Gastrocnemius medialis (tissue), 4 donors: ENCODE measurements around the gene GPM6B. TPM values are rescaled to one million over a fixed set of nuclear protein-coding genes. Genes with fewer than 3 reads are reported as not detected.

Source experiments
- ATAC-seq, 2 donors: fragments of 150-250 bp; one replicate each; pipeline ENCODE4 v1.9.1; 2016
- DNase-seq, 2 donors: peaks; one replicate each; pipeline ENCODE4 v3.0.0-alpha.2; 2019
- H3K27ac ChIP-seq, 4 donors: fragments of 200-600 bp; sonication (generic); 1 replicate in 1 of 4; 2 replicates in 3 of 4; pipeline ENCODE4 v1.5.1; 2016 to 2018; ENCODE audit warnings: mild to moderate bottlenecking in 2 of 4, moderate library complexity in 1 of 4
- H3K27me3 ChIP-seq, 3 donors: fragments of 200-600 bp; sonication (generic) in 2 of 3; 1 replicate in 1 of 3; 2 replicates in 2 of 3; pipeline versions ENCODE4 v1.5.1 to v1.6.0; 2016 to 2019; ENCODE audit warnings: mild to moderate bottlenecking in 1 of 3, moderate library complexity in 1 of 3
- H3K36me3 ChIP-seq, 2 donors: fragments of 200-600 bp; sonication (generic) in 1 of 2; one replicate each; pipeline ENCODE4 v1.5.1; 2017 to 2018
- H3K4me1 ChIP-seq, 2 donors: fragments of 200-600 bp; sonication (generic) in 1 of 2; one replicate each; pipeline ENCODE4 v1.5.1; 2016 to 2017; ENCODE audit warnings: mild to moderate bottlenecking in 2 of 2
- H3K4me3 ChIP-seq, 4 donors: fragments of 200-600 bp; sonication (generic) in 3 of 4; 1 replicate in 1 of 4; 2 replicates in 3 of 4; pipeline ENCODE4 v1.5.1; 2016 to 2019; ENCODE audit warnings: mild to moderate bottlenecking in 2 of 4
- H3K9me3 ChIP-seq, 3 donors: fragments of 200-600 bp; sonication (generic) in 2 of 3; 1 replicate in 1 of 3; 2 replicates in 2 of 3; pipeline ENCODE4 v1.5.1; 2016 to 2019
- CTCF ChIP-seq, 5 experiments: fragments of 450-650 bp in 3 of 5; fragments of 200-600 bp in 2 of 5; sonication (generic) in 2 of 5; IDR thresholded peaks in 4 of 5; conservative IDR thresholded peaks in 1 of 5; 1 replicate in 4 of 5; 2 replicates in 1 of 5; pipeline ENCODE4 v1.5.1; 2016 to 2019; ENCODE audit warnings: antibody characterized with exemption in 5 of 5, mild to moderate bottlenecking in 3 of 5, moderate library complexity in 3 of 5
- POLR2A ChIP-seq, 2 donors: fragments of 450-650 bp; IDR thresholded peaks; one replicate each; pipeline ENCODE4 v1.6.1; 2017; ENCODE audit warnings: antibody characterized with exemption in 2 of 2, mild to moderate bottlenecking in 2 of 2, moderate library complexity in 2 of 2
- in situ Hi-C, 4 donors: fragments of 200-750 bp; cut with MboI; loops; one replicate each; pipeline versions ENCODE4 v1.15.0 to v1.8.0; 2017; ENCODE audit warnings: low sequenced_read_pairs in 4 of 4
- intact Hi-C: fragments of 100-400 bp; cut with DNase I; formaldehyde crosslinking; loops from one replicate; pipeline ENCODE4 v1.15.1; 2023; ENCODE audit warnings: low total_unique reads
- total RNA-seq, 4 donors: library from RNA; depleted of rRNA; stranded (reverse); fragments of >200 nt; gene quantifications; one replicate each; pipeline versions ENCODE4 v1.1.0 to v1.2.3, GENCODE V29; 2016

The GPM6B gene
- total RNA-seq, 4 donors from 2014 or later, result 3.1 to 6.5 (median 3.6) TPM

DNA sequence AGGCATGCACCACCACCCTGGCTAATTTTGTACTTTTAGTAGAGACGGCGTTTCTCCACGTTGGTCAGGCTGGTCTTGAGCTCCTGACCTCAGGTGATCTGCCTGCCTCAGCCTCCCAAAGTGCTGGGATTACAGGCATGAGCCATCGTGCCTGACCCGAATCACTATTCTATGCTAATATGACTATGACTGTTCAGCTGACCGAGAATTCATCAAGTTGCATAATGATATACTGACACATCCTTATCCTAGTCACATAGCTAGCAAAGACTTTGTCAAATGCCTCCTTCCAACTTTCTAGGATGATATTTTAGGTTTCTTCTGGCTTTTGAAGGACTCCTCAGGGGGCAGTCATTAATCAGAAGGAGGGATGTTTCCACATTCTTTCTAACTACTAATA, 4.8 kb upstream of the GPM6B start:
- H3K4me1 ChIP-seq, result no peaks in the 10 kb centered on the region
- TF ChIP-seq CTCF (IDR thresholded peaks at IDR 0.05 in 4 of 5, conservative IDR thresholded peaks at IDR 0.05 in 1 of 5) (no peak), POLR2A (IDR thresholded peaks at IDR 0.05) (no peak)
- in situ Hi-C loops, result no loop called here
- ATAC-seq (no peak), DNase-seq (no peak)
- H3K27ac ChIP-seq, result no peak overlapping the region
- H3K36me3 ChIP-seq, result no peaks in the 10 kb centered on the region
- H3K9me3 ChIP-seq, result no peaks in the 10 kb centered on the region
- intact Hi-C loops, result no loop called here
- H3K27me3 ChIP-seq, result peaks cover 0 to 10% (median 4%) of the 10 kb centered on the region in 3 donors
- no peak overlapping the region for H3K4me3 ChIP-seq

GRCh38 chrX:13816176-13816575, 717 bp downstream of the GPM6B start:
- Histone ChIP-seq H3K36me3 (no peaks in the 10 kb centered on the region), H3K4me3 (no peak overlapping the region), H3K27ac (no peak overlapping the region), H3K27me3 (peaks cover 0 to 15% (median 7%) of the 10 kb centered on the region in 3 donors), H3K4me1 (no peaks in the 10 kb centered on the region), H3K9me3 (no peaks in the 10 kb centered on the region)
- TF ChIP-seq POLR2A (IDR thresholded peaks at IDR 0.05) (no peak), CTCF (IDR thresholded peaks at IDR 0.05 in 4 of 5, conservative IDR thresholded peaks at IDR 0.05 in 1 of 5) (no peak)
- ATAC-seq (no peak), DNase-seq (no peak)
- intact Hi-C loops (no loop called here), in situ Hi-C loops (no loop called here)

DNA sequence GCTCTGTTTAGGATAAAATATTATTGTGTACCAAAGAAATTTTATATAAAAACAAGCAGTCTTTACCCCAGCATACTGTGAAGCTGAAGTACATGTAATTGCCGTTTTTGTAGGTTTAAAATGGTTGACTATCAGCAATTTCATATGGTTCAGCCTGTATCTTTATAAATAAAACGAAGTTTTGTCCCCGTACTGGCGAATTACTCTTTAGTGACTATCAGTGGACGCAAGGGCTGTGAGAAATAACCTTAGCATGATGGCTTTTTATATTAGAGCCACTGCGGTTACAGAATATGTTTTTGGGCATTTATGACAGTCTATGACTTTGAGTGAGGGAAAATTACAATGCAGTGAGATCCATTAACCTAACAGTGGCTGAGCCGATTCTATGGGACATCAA, 1.2 kb downstream of the GPM6B start:
- ATAC-seq (no peak), DNase-seq (no peak)
- intact Hi-C loops, result no loop called here
- no peak for TF ChIP-seq POLR2A (IDR thresholded peaks at IDR 0.05)
- no peak for TF ChIP-seq CTCF (IDR thresholded peaks at IDR 0.05 in 4 of 5, conservative IDR thresholded peaks at IDR 0.05 in 1 of 5)
- H3K27me3 ChIP-seq, result peaks cover 0 to 15% (median 7%) of the 10 kb centered on the region in 3 donors
- H3K9me3 ChIP-seq, result no peaks in the 10 kb centered on the region
- no peak overlapping the region for H3K4me3 ChIP-seq
- no peaks in the 10 kb centered on the region for H3K36me3 ChIP-seq
- no peak overlapping the region for H3K27ac ChIP-seq
- no peaks in the 10 kb centered on the region for H3K4me1 ChIP-seq
- in situ Hi-C loops, result no loop called here

DNA sequence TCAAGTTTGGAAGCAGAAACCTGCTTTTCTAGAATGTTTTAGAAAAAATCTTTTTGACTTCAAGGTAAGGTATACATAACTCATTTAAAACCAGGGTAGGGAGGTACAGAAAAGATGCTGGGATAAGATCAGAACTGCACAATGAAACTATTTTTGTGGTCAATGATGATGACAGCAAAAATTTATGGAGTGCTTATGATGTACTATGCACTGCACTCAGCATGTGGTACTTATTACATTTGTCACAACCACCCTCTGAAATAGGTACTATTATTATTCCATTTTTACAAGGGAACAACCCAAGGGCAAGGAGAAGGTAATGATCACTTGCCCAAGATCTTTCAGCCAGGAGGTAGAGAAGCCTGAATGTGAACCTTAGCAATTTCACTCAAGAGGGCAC, 8.0 kb downstream of the GPM6B start:
- Histone ChIP-seq H3K27ac (no peak overlapping the region), H3K9me3 (no peaks in the 10 kb centered on the region), H3K27me3 (no peaks in the 10 kb centered on the region), H3K36me3 (no peaks in the 10 kb centered on the region), H3K4me1 (no peaks in the 10 kb centered on the region), H3K4me3 (no peak overlapping the region)
- no peak for DNase-seq
- intact Hi-C loops, result no loop called here
- TF ChIP-seq CTCF (IDR thresholded peaks at IDR 0.05 in 4 of 5, conservative IDR thresholded peaks at IDR 0.05 in 1 of 5), result no peak
- TF ChIP-seq POLR2A (IDR thresholded peaks at IDR 0.05), result no peak
- ATAC-seq, result no peak
- in situ Hi-C loops, result no loop called here

- Histone ChIP-seq H3K27ac (no peak overlapping the region), H3K4me3 (no peak overlapping the region), H3K9me3 (no peaks in the 10 kb centered on the region), H3K4me1 (no peaks in the 10 kb centered on the region), H3K27me3 (no peaks in the 10 kb centered on the region), H3K36me3 (no peaks in the 10 kb centered on the region)
- TF ChIP-seq POLR2A (IDR thresholded peaks at IDR 0.05), result no peak
- ATAC-seq (no peak), DNase-seq (no peak)
- intact Hi-C loops, result no loop called here
- in situ Hi-C loops, result no loop called here
These were observed 8.6 kb downstream of the GPM6B start for GRCh38 chrX:13808293-13808692.
